ENCODE measurements around the gene CEACAM20. TPM values are rescaled to one million over a fixed set of nuclear protein-coding genes. Genes with fewer than 3 reads are reported as not detected.
"Not testable (repeated sequence)": the region's sequence is repeated elsewhere in the genome, so short reads cannot be mapped to it uniquely, and the experiment has no call there.

CEACAM20 gene
- total RNA-seq, 4 donors from 2014 or later, result not detected

DNA sequence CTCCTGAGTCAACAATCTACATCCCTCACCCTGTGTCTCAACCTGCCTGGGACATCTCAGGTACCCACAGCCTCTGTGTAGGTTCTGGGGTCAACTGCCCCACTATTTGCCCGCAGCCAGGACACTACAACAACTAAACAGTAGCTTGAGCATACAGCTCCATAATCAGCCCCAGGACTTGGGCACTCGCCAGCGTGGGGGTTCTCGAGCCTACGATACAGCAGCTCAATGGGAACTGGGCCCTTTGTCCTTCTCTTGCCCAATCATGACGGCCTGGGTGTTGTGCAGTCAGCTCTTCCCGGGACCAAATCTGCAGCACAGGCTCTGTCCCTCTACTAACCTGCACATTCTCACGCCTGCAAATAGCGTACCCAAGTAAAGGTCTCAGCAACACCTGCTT is 30.5 kb downstream of the CEACAM20 start:
- TF ChIP-seq POLR2A (IDR thresholded peaks at IDR 0.05), result no peak
- 94 to 97% methylated on average over 9 of the region's 9 CpGs for WGBS, 2 donors
- H3K4me3 ChIP-seq (ENCODE audit: low read depth, poor library complexity, severe bottlenecking), result no peak overlapping the region
- no peak for DNase-seq (ENCODE audit: low spot score in 2 of 2)
- intact Hi-C loops (cut with DNase I; ENCODE audit: low total_unique reads), result no loop called here

DNA sequence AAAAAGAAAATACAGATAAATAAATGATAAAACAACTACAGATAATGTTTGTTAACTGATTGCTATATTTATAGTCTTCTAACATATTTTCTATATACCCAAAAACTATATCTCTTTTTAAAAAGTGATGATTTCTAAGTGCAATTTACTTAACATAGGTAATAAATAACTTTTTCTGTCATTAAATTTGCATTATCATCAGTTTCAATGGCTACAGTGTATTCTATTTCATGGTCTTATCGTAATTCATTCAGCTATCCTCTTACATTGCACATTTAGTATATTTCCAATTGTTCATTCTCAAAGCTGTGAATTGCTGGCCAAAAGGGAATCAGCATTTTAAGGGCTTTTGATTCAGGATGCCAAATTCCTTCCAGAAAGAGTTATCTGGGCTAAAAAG is 32.8 kb downstream of the CEACAM20 start:
- intact Hi-C loops (cut with DNase I; ENCODE audit: low total_unique reads), result no loop called here
- WGBS, 2 donors, result 98 to 100% methylated on average over 1 of the region's 1 CpG

GRCh38 chr19:44476559-44477408 is 52.7 kb downstream of the CEACAM20 start:
- DNase-seq (ENCODE audit: low spot score in 2 of 2), result no peak
- TF ChIP-seq, protein P1, sequence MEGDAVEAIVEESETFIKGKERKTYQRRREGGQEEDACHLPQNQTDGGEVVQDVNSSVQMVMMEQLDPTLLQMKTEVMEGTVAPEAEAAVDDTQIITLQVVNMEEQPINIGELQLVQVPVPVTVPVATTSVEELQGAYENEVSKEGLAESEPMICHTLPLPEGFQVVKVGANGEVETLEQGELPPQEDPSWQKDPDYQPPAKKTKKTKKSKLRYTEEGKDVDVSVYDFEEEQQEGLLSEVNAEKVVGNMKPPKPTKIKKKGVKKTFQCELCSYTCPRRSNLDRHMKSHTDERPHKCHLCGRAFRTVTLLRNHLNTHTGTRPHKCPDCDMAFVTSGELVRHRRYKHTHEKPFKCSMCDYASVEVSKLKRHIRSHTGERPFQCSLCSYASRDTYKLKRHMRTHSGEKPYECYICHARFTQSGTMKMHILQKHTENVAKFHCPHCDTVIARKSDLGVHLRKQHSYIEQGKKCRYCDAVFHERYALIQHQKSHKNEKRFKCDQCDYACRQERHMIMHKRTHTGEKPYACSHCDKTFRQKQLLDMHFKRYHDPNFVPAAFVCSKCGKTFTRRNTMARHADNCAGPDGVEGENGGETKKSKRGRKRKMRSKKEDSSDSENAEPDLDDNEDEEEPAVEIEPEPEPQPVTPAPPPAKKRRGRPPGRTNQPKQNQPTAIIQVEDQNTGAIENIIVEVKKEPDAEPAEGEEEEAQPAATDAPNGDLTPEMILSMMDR (IDR thresholded peaks at IDR 0.05), result no peak
- no peak for TF ChIP-seq POLR2A (IDR thresholded peaks at IDR 0.05)
- WGBS, 2 donors, result 81 to 94% methylated on average over 7 of the region's 7 CpGs
- H3K4me3 ChIP-seq (ENCODE audit: low read depth, poor library complexity, severe bottlenecking), result no peak overlapping the region
- intact Hi-C loops (cut with DNase I; ENCODE audit: low total_unique reads), result no loop called here

More for the DNA sequence above, 32.8 kb downstream of the CEACAM20 start:
- no peak for DNase-seq (ENCODE audit: low spot score in 2 of 2)
- no peak overlapping the region for H3K4me3 ChIP-seq (ENCODE audit: low read depth, poor library complexity, severe bottlenecking)
- no peak for TF ChIP-seq POLR2A (IDR thresholded peaks at IDR 0.05)
- TF ChIP-seq, protein P1 (IDR thresholded peaks at IDR 0.05), result no peak

DNA sequence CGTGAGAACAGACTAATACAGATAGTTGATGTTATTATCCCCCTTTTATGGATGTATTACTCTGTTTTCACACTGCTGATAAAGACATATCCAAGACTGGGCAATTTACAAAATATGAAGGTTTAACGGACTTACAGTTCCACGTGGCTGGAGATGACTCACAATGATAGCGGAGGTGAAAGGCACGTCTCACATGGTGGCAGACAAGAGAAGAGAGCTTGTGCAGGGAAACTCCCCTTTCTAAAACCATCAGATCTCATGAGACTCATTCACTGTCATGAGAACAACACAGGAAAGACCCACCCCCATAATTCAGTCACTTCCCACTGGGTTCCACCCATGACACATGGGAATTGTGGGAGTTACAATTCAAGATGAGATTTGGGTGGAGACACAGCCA is 60.7 kb downstream of the CEACAM20 start:
- intact Hi-C loops (cut with DNase I; ENCODE audit: low total_unique reads); DNase-seq (ENCODE audit: low spot score in 2 of 2); H3K4me3 ChIP-seq (ENCODE audit: low read depth, poor library complexity, severe bottlenecking): not testable (repeated sequence)
- WGBS, 2 donors, result 63 to 76% methylated on average over 5 of the region's 5 CpGs

- DNase-seq (ENCODE audit: low spot score in 2 of 2); H3K4me3 ChIP-seq (ENCODE audit: low read depth, poor library complexity, severe bottlenecking); intact Hi-C loops (cut with DNase I; ENCODE audit: low total_unique reads): not testable (repeated sequence)
- 45 to 52% methylated on average over 3 of the region's 3 CpGs for WGBS, 2 donors
Measured at GRCh38 chr19:44462600-44463286, 66.7 kb downstream of the CEACAM20 start.

Other genes starting within 250 kb of the CEACAM20 start
- gene ZNF235, start 224.7 kb downstream of the CEACAM20 start, total RNA-seq, result 1 to 10 TPM; 3.6 to 4.5 (median 4.1) TPM
- gene ZNF112, start 173.0 kb downstream of the CEACAM20 start, total RNA-seq, result 1 to 10 TPM; 3.0 to 4.4 (median 3.9) TPM
- gene ZNF285, start 128.1 kb downstream of the CEACAM20 start, total RNA-seq, result 1 to 10 TPM in 3 of 4 donors, under 1 TPM in 1; 0.04 to 2.8 (median 1.3) TPM
- gene ZNF229, start 81.2 kb downstream of the CEACAM20 start, total RNA-seq, result 10 to 100 TPM in 1 of 4 donors, 1 to 10 TPM in 3; 3.2 to 11.1 (median 5.9) TPM
- 10 to 100 TPM in 3 of 4 donors, 1 to 10 TPM in 1; 9.1 to 48.2 (median 12.0) TPM for gene ZNF180, start 29.2 kb downstream of the CEACAM20 start, total RNA-seq
- not detected for gene IGSF23, start 83.9 kb upstream of the CEACAM20 start, total RNA-seq
- 10 to 100 TPM in 3 of 4 donors, 1 to 10 TPM in 1; 9.9 to 14.3 (median 12.1) TPM for gene PVR, start 114.2 kb upstream of the CEACAM20 start, total RNA-seq
- 10 to 100 TPM in 1 of 4 donors, 1 to 10 TPM in 3; 5.4 to 10.2 (median 8.0) TPM for gene CEACAM19, start 141.8 kb upstream of the CEACAM20 start, total RNA-seq
- gene CEACAM16, start 169.5 kb upstream of the CEACAM20 start, total RNA-seq, result not detected
- 10 to 100 TPM; 17.1 to 27.3 (median 19.0) TPM for gene BCL3, start 219.0 kb upstream of the CEACAM20 start, total RNA-seq
- 10 to 100 TPM; 64.3 to 87.0 (median 75.6) TPM for gene CBLC, start 248.2 kb upstream of the CEACAM20 start, total RNA-seq